Large intestine (tissue), 3 donors: ENCODE measurements around the gene NEMP1. TPM values are rescaled to one million over a fixed set of nuclear protein-coding genes. Genes with fewer than 3 reads are reported as not detected.
"Not testable (repeated sequence)": the region's sequence is repeated elsewhere in the genome, so short reads cannot be mapped to it uniquely, and the experiment has no call there.

ENCODE experiments used
- DNase-seq, 2 donors: peaks; one replicate each; pipeline versions ENCODE4 v3.0.0 to v3.0.0-alpha.2; 2013
- H3K27ac ChIP-seq: one replicate; pipeline ENCODE4 v1.5.1; 2013; ENCODE audit warnings: low read length
- H3K27me3 ChIP-seq: 2 replicates; pipeline ENCODE4 v1.6.1; 2013; ENCODE audit warnings: low read length; ENCODE audit not compliant: control insufficient read depth, insufficient read depth
- H3K36me3 ChIP-seq: 2 replicates; pipeline ENCODE4 v1.6.1; 2013; ENCODE audit warnings: low read length; ENCODE audit not compliant: control insufficient read depth, insufficient read depth
- H3K4me1 ChIP-seq: one replicate; pipeline ENCODE4 v1.6.1; 2013; ENCODE audit warnings: low read length; ENCODE audit not compliant: control insufficient read depth, insufficient read depth
- H3K4me3 ChIP-seq: one replicate; pipeline ENCODE4 v1.5.1; 2013; ENCODE audit warnings: low read length
- H3K9me3 ChIP-seq: one replicate; pipeline ENCODE4 v1.6.1; 2013; ENCODE audit warnings: mild to moderate bottlenecking, low read depth, low read length, moderate library complexity; ENCODE audit not compliant: control insufficient read depth
- WGBS: methylation state at CpG from one replicate; pipeline ENCODE4 v1.1.5; 2013; ENCODE audit warnings: low lambda C conversion rate; ENCODE audit not compliant: insufficient coverage; 5-methylcytosine and 5-hydroxymethylcytosine counted together
- polyA plus RNA-seq: library from polyadenylated mRNA; unstranded; fragments of 120-200 nt; gene quantifications from one replicate; pipeline ENCODE4 v1.2.1, GENCODE V29; 2013

Gene NEMP1
- polyA plus RNA-seq, 1 donor = 12.0 TPM

GRCh38 chr12:57025196-57025595 is 53.4 kb downstream of the NEMP1 start:
- DNase-seq = no peak
- whole genome bisulfite sequencing = no CpG with 5 or more reads among the region's 2 CpGs
- Histone ChIP-seq H3K4me3 (no peak overlapping the region), H3K27me3 (no peaks in the 10 kb centered on the region), H3K27ac (no peak overlapping the region), H3K36me3 (peaks cover 41% of the 10 kb centered on the region), H3K4me1 (no peaks in the 10 kb centered on the region), H3K9me3 (no peaks in the 10 kb centered on the region)

- not testable (repeated sequence) for H3K27me3 ChIP-seq, DNase-seq, H3K9me3 ChIP-seq, H3K4me1 ChIP-seq, H3K4me3 ChIP-seq, H3K27ac ChIP-seq
- no CpG with 5 or more reads among the region's 5 CpGs for WGBS
- peaks cover 13% of the 10 kb centered on the region for H3K36me3 ChIP-seq
Measured at GRCh38 chr12:57022324-57022723, 56.3 kb downstream of the NEMP1 start.

DNA sequence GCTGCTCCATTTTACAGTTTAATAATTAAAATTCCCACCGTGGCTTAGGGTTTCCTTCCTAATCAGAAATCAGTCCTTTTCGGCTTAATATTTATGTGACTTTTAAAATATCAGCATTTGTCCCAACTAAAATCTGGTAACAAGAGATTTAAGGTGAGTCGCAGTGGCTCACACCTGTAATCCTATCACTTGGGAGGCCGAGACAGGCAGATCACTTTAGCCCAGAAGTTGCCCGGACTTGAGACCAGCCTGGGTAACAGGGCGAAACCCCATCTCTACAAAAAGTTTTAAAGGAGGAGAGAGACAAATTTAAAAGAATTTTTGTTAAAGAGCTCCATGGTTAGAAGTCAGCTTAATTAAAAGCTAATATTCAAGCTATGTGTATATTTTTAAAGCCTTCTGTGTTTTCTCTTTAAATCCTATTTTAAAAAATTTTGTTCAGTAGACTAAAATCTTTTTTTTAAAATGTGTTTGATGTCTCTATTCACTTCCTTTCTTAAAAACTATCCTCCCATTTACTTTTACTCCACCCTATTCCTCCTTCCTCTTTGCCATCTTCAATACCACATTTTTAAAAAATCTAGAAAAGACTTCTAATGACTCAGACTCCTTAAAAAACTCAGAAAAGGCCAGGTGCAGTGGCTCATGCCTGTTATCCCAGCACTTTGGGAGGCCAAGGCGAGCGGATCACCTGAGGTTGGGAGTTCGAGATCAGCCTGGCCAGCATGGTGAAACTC is 58.4 kb downstream of the NEMP1 start:
- Histone ChIP-seq H3K27me3 (no peaks in the 10 kb centered on the region), H3K9me3 (no peaks in the 10 kb centered on the region), H3K36me3 (no peaks in the 10 kb centered on the region), H3K4me3 (no peak overlapping the region), H3K27ac (no peak overlapping the region), H3K4me1 (no peaks in the 10 kb centered on the region)
- WGBS = 80% methylated on average over 1 of the region's 9 CpGs
- DNase-seq = no peak

DNA sequence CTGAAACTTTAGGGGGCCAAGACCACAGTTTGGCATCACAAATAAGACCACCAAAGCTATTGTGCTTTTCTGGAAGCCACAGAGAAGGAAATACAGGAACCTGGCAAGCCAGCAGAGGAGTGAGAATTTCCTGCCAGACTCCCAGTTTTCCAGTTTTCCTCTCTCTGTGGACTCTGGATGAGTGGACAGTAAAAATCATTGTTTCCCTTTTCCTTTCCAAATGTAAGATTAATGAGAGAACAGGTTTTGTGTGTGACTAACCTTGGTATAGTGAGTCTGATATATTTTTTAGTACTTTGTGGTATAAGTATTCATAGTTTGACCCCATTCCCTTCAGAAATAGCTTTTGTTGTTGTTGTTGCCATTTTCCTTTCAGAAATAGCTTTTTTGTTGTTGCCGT is 59.7 kb downstream of the NEMP1 start:
- no peaks in the 10 kb centered on the region for H3K4me1 ChIP-seq
- 86% methylated on average over 1 of the region's 1 CpG for WGBS
- H3K4me3 ChIP-seq = no peak overlapping the region
- no peaks in the 10 kb centered on the region for H3K9me3 ChIP-seq
- no peak for DNase-seq
- no peak overlapping the region for H3K27ac ChIP-seq
- H3K27me3 ChIP-seq = no peaks in the 10 kb centered on the region
- no peaks in the 10 kb centered on the region for H3K36me3 ChIP-seq

DNA sequence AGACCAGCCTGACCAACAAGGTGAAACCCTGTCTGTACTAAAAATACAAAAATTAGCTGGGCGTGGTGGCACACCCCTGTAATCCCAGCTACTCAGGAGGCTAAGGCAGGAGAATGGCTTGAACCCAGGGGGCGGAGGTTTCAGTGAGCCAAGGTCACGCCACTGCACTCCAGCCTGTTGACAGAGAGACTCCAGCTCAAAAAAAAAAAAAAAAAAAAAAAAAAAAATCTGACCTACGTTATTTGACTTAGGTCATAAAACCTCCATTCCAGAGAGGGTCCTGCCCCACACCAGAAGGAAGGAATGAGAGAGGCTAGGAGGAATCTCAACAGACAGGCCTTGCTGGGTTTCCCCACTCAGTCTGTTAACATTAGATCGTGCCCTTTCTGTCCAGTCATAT is 60.2 kb downstream of the NEMP1 start:
- H3K27ac ChIP-seq, H3K4me3 ChIP-seq, H3K4me1 ChIP-seq, H3K9me3 ChIP-seq, DNase-seq, H3K36me3 ChIP-seq, H3K27me3 ChIP-seq: not testable (repeated sequence)
- WGBS = 100% methylated on average over 1 of the region's 5 CpGs

DNA sequence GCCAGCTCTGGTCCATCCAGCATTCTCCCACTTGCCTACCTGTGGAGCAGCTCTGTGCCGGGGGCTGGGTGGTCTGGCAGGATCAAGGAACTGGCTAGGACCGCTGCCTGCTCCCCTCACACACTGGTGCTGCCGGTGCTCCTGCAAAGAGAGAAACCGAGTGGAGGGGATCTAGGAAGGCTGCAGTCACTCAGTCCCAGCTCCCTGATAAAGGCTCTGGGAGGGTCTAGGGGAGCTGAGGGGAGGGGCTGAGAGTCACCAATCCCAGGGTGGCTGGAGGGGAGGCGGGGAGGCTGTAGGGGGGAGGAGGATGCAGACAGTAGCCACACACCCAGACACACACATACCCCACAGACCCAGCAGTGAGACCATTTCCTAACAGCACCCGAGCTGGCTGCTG is 62.2 kb downstream of the NEMP1 start, which contains the start of gene TAC3:
Gene TAC3, minus strand, starts transcription at position 182 of the 400 bp plus-strand sequence. CDS start 732 bp downstream, outside the sequence.
- Histone ChIP-seq H3K27ac (no peak within 1 kb of the TSS), H3K9me3 (no peaks in the 10 kb centered on the region), H3K4me1 (no peaks in the 10 kb centered on the region), H3K36me3 (no peaks in the 10 kb centered on the region), H3K27me3 (peaks cover 2% of the 10 kb centered on the region), H3K4me3 (no peak within 1 kb of the TSS)
- 0% methylated on average over 1 of the region's 6 CpGs for WGBS
- no peak for DNase-seq

DNA sequence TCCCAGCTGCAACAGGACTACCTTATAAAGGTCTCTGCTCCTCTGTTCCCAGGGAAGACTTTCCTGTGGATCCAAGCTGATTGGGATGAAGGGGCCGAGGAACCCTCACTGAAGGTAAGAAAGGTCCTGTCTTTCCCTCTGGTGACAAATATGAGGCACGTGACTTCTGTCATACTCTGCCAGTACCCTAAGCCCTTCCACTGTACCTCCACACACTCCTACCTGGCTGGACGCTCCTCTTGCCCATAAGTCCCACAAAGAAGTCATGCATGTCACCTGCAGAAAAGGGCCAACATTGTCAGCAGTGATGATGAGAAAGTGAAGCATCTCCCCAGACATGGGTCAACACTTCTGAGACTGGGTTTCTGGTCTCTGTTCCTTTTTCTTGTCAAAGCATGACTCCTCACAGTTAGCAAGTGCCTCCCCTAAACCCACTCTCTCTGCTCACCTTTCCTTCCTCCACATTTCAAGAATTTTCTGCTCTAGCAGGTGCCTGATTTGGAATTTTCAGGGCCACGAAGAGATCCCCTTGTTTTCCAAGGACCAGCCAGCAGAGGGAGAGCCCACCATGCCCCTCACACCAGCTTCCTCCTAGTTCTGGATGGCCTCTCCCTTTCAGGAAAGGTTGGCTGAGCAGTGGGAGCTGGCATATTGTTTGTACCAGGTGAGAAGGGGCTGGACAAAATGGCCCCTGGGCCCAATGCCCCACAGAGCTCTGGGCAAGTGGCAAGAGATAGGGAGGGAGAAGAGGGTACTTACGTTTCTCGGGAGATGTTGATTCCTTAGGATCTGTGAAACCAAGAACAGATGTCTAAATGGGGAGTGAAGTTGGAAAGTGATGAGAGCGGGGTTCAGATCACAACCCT is 65.8 kb downstream of the NEMP1 start:
- Histone ChIP-seq H3K36me3 (no peaks in the 10 kb centered on the region), H3K9me3 (no peaks in the 10 kb centered on the region), H3K27ac (no peak overlapping the region), H3K4me3 (no peak overlapping the region), H3K27me3 (peaks cover 2% of the 10 kb centered on the region), H3K4me1 (peaks cover 10% of the 10 kb centered on the region)
- WGBS = no CpG with 5 or more reads among the region's 7 CpGs
- no peak for DNase-seq

DNA sequence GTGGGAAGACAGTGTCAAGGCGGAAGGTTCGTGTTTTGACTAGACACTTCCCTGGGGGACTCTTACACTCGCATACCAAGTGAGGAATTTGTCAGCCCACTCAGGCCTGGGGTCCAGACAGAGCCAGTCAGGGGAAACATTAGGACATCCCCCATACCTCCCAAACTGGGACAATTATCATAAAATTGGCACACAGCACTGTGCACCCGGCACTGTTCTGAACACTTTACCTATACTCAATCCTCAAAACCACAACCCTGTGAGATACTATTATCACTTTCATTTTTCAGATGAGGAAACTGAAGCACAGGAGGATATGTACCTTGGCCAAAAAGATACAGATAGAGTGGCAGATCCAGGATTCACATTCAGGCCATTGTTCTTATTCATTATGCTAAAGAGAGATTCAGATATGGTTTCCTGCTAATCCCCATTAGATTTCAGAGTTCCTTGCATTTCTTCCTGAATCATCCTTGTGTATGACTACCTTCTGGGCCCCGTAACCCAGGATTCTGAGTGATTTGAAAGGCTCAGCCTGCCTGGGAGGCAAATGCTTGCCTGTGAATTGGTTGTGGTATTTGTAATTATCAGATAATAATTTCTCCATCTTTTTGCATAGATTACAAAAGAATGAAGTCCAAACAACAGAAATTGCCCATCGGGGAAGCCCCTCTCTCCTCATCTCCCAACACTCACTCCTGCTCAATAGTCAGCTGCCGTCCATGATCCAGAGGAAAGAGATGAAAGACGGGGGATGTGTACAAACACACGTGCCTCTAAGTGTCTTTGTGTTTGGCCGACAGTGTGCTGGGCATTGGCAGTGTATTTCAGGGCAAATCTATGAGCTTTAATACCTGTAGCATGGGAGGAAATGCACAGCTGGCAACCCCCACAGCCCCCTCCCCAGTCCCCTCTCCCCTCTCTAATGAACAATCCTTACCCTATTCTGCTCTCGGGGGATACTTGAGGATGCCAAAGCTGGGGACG is 66.9 kb downstream of the NEMP1 start:
- Histone ChIP-seq H3K27me3 (peaks cover 2% of the 10 kb centered on the region), H3K36me3 (no peaks in the 10 kb centered on the region), H3K4me1 (peaks cover 12% of the 10 kb centered on the region), H3K9me3 (no peaks in the 10 kb centered on the region), H3K27ac (no peak overlapping the region), H3K4me3 (no peak overlapping the region)
- WGBS = no CpG with 5 or more reads among the region's 12 CpGs
- DNase-seq = no peak

DNA sequence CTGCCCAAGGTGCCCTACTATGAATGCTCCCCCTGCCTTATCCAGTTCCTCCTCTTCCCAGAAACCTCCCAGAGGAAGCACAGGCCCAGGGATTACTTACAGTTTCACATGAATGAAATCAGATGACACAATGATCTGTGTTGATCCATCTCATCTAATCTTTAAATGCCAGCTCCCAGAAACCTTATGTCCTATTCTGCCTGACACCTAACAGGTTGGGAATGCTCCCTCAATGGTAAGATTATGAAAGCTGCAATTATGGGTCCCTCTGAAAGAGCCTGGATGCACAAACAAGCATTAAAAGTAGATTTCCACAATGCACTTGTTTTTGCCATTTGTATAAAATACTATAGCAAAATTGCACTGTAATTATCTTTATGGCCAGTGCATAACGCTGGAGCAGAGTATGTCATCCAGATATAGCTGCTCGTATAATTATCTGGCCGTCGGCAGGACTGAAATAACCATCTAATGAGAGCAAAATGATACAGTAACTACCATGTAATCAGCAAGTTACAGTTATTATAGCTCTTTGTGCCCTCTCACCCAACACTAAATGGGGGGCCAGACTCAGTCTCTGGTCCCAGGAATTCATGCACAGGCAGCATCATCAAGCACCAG is 67.9 kb downstream of the NEMP1 start:
- Histone ChIP-seq H3K4me3 (no peak overlapping the region), H3K27ac (no peak overlapping the region), H3K4me1 (peaks cover 15% of the 10 kb centered on the region), H3K9me3 (no peaks in the 10 kb centered on the region), H3K27me3 (peaks cover 2% of the 10 kb centered on the region), H3K36me3 (no peaks in the 10 kb centered on the region)
- DNase-seq = no peak
- no CpG with 5 or more reads among the region's 4 CpGs for WGBS
